Measurements from ENCODE around the gene NOS1AP. TPM values are rescaled to one million over a fixed set of nuclear protein-coding genes. Genes with fewer than 3 reads are reported as not detected.

NOS1AP gene
- total RNA-seq, 3 donors from 2014 or later, result 11.8 to 17.4 (median 14.3) TPM

DNA sequence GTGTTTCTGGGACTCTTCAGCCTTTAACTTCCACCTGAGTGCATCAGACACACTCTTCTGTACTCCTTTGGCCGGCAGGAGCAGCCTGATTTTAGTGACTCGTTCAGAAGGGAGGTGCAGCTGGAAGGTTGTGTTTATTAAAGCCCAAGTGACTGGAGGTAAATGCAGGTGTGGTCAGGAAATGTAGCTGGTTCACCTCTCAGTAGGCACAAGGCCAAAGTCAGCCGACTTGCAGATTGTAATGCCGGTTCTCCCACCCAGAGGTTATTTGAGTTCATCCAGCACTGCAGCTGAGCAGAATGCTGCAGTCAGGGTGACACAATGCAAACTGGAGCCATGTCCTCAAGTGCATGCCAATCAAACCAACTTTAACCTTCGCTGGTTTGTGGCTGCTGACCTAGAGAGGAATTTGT is 215.7 kb downstream of the NOS1AP start:
- ATAC-seq (peak; percentile 98), DNase-seq (peak; percentile 67 to 94 (median 75))
- intact Hi-C loops (cut with DNase I, micrococcal nuclease), result loop anchor here in 1 of 2 donors (10.0 kb wide), 1 partner anchor 100 kb away; the partner anchor contains the start of gene C1orf226
- TF ChIP-seq, protein P1, sequence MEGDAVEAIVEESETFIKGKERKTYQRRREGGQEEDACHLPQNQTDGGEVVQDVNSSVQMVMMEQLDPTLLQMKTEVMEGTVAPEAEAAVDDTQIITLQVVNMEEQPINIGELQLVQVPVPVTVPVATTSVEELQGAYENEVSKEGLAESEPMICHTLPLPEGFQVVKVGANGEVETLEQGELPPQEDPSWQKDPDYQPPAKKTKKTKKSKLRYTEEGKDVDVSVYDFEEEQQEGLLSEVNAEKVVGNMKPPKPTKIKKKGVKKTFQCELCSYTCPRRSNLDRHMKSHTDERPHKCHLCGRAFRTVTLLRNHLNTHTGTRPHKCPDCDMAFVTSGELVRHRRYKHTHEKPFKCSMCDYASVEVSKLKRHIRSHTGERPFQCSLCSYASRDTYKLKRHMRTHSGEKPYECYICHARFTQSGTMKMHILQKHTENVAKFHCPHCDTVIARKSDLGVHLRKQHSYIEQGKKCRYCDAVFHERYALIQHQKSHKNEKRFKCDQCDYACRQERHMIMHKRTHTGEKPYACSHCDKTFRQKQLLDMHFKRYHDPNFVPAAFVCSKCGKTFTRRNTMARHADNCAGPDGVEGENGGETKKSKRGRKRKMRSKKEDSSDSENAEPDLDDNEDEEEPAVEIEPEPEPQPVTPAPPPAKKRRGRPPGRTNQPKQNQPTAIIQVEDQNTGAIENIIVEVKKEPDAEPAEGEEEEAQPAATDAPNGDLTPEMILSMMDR (IDR thresholded peaks at IDR 0.05), result no peak
- Histone ChIP-seq H3K9me3 (no peaks in the 10 kb centered on the region), H3K4me3 (no peak overlapping the region), H3K4me1 (ENCODE audit: low read depth) (peaks cover 28% of the 10 kb centered on the region), H3K36me3 (ENCODE audit: low read depth) (no peaks in the 10 kb centered on the region)

DNA sequence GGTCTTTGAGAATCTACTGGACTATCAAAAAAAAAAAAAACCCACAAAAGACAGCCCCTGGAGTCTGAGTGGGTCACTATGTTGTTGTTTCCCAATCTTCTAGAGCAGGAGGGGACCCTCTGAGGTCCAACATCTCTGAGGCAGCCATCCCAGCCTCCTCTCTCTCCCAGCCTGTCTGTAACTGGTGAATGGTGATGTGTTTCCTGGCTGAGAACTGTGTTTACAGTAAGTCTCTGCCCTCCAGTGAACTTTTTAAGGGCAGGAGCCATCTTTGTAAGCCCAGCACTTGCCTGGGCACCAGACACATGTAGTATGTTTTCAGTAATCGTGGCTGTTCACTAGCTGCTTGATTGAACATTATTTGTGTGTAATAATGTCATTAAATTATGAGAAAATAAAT is 221.5 kb downstream of the NOS1AP start:
- intact Hi-C loops (cut with DNase I, micrococcal nuclease), result no loop called here
- no peak for DNase-seq
- H3K9me3 ChIP-seq, result no peaks in the 10 kb centered on the region
- H3K4me3 ChIP-seq, result no peak overlapping the region
- H3K36me3 ChIP-seq (ENCODE audit: low read depth), result no peaks in the 10 kb centered on the region
- TF ChIP-seq, protein P1 (IDR thresholded peaks at IDR 0.05), result no peak
- peaks cover under 1% of the 10 kb centered on the region for H3K4me1 ChIP-seq (ENCODE audit: low read depth)
- no peak for ATAC-seq

DNA sequence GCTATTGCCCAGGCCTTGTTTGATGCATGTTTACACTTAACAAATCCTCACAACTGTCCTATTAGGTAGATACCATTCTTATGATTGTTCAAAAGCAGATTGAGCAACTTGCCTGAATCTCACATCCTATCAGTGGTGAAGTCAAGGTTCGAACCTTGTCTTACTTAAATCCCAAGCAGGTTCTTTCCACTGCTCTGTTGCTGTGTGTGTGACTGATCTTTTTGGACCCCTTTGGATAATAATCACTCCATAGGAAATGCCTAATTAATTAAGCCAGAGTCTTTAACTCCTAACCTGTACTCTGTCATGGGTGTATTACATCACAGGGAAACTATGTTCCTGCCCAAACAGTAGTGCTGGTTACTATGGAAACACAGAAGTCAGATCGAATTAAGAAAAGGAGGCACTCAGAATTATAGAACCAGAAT is 222.9 kb downstream of the NOS1AP start:
- Histone ChIP-seq H3K4me1 (ENCODE audit: low read depth) (peaks cover 4% of the 10 kb centered on the region), H3K9me3 (no peaks in the 10 kb centered on the region), H3K36me3 (ENCODE audit: low read depth) (no peaks in the 10 kb centered on the region), H3K4me3 (no peak overlapping the region)
- TF ChIP-seq, protein P1 (IDR thresholded peaks at IDR 0.05), result no peak
- intact Hi-C loops (cut with DNase I, micrococcal nuclease), result no loop called here
- DNase-seq (no peak), ATAC-seq (no peak)

DNA sequence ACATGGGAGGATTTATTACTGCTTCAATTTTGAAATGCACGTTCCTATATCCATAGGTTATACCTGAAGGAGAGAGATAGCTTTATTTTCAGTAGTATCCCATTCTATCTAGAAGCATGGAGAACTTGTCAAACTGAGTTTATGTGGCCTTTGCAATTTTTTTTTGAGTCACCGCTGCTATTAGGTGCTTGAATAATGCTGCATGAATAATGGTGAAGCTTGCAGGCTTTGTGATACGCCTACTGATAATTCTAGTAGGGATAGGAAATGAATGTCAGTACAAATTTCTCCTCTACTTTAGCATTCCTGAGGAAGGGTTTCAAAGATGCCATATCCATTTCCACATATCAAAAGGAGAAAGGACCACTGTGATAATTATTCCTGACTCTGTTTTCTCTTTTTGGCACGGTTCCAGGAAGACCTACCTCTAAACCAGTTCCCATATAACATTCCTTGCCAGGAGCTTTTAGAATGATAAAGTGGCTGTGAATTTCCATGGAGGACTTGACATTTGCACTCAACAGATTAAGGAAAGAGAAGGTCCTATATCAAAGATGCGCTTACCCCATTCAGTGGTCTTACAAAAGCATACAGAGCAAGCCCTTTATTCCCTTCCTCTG is 223.7 kb downstream of the NOS1AP start:
- ATAC-seq (no peak), DNase-seq (no peak)
- Histone ChIP-seq H3K36me3 (ENCODE audit: low read depth) (no peaks in the 10 kb centered on the region), H3K9me3 (no peaks in the 10 kb centered on the region), H3K4me1 (ENCODE audit: low read depth) (peaks cover 6% of the 10 kb centered on the region), H3K4me3 (no peak overlapping the region)
- TF ChIP-seq, protein P1 (IDR thresholded peaks at IDR 0.05), result no peak
- intact Hi-C loops (cut with DNase I, micrococcal nuclease), result no loop called here

DNA sequence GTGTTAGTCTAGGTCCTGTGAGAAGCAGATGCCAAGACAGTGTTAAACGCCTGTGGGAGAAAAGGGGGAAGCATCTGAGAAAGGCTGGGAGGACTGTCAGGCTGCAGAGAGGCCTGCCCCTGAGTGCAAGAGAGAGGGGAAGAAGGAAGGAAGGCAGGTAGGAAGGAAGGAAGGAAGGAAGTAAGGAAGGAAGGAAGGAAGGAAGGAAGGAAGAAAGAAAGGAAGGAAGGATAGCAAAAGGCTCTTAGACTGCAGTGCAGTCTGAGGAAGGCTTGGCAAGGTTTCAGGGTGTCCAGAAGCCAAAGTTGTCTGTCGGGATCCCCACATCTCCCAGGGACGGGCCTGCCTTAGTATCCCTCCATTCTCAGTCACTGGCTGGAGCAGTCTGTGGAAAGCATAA is 224.5 kb downstream of the NOS1AP start:
- H3K4me3 ChIP-seq, result no peak overlapping the region
- no peak for DNase-seq
- intact Hi-C loops (cut with DNase I, micrococcal nuclease), result no loop called here
- ATAC-seq, result no peak
- H3K4me1 ChIP-seq (ENCODE audit: low read depth), result peaks cover 8% of the 10 kb centered on the region
- no peaks in the 10 kb centered on the region for H3K36me3 ChIP-seq (ENCODE audit: low read depth)
- TF ChIP-seq, protein P1 (IDR thresholded peaks at IDR 0.05), result no peak
- H3K9me3 ChIP-seq, result no peaks in the 10 kb centered on the region

All from mucosa of descending colon (tissue), 3 donors.